ENCODE results near the gene MED10.
"Not testable (repeated sequence)": the region's sequence is repeated elsewhere in the genome, so short reads cannot be mapped to it uniquely, and the experiment has no call there.

The MED10 gene

GRCh38 chr5:6370580-6370979 lies 7.8 kb downstream of the MED10 start:
- Histone ChIP-seq H3K4me1 (ENCODE audit: insufficient read depth, low read length) (no peaks in the 10 kb centered on the region), H3K27me3 (ENCODE audit: control insufficient read depth in 1 of 2, insufficient read depth in 2 of 2, low read length in 2 of 2) (no peaks in the 10 kb centered on the region), H3K9me3 (ENCODE audit: low read length) (no peaks in the 10 kb centered on the region), H3K36me3 (ENCODE audit: insufficient read depth, low read length) (peaks cover 57% of the 10 kb centered on the region), H3K9ac (ENCODE audit: low read length) (no peak overlapping the region), H3K4me3 (ENCODE audit: low read depth in 1 of 2, low read length in 2 of 2) (no peak overlapping the region), H3K27ac (ENCODE audit: low read depth, low read length) (no peak overlapping the region)

DNA sequence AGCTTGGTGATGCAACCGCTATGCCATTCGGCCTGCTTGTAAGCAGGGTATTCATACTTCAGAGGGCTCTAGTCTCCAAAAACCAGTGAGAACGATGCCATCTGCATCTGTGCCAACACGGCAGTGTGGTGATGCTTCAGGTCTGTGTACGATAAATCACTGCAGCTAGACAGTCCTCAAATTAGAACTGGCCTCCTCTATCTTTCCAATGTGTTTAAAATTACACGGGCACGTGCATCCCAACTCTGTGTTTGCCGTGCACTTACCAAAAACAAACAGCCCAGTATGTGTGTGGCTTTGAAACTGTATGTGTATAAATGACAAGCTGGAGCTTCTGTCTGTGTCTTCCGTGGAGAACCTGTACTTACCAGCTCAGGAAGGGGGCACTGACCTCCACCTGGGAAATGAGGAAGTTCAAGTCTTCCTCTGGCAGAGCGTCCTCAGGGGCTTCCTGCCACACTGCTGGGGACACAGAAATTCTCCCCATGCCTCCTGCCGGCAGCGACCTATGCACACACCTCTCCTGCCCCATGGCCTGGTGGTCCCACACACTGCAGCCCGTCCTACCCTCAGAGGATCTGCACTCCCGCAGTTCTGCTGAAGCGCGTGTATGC lies 12.3 kb downstream of the MED10 start:
- no peaks in the 10 kb centered on the region for H3K9me3 ChIP-seq (ENCODE audit: low read length)
- H3K36me3 ChIP-seq (ENCODE audit: insufficient read depth, low read length), result peaks cover 20% of the 10 kb centered on the region
- H3K27ac ChIP-seq (ENCODE audit: low read depth, low read length), result no peak overlapping the region
- no peaks in the 10 kb centered on the region for H3K4me1 ChIP-seq (ENCODE audit: insufficient read depth, low read length)
- H3K27me3 ChIP-seq (ENCODE audit: control insufficient read depth in 1 of 2, insufficient read depth in 2 of 2, low read length in 2 of 2), result no peaks in the 10 kb centered on the region
- no peak overlapping the region for H3K4me3 ChIP-seq (ENCODE audit: low read depth in 1 of 2, low read length in 2 of 2)
- no peak overlapping the region for H3K9ac ChIP-seq (ENCODE audit: low read length)

DNA sequence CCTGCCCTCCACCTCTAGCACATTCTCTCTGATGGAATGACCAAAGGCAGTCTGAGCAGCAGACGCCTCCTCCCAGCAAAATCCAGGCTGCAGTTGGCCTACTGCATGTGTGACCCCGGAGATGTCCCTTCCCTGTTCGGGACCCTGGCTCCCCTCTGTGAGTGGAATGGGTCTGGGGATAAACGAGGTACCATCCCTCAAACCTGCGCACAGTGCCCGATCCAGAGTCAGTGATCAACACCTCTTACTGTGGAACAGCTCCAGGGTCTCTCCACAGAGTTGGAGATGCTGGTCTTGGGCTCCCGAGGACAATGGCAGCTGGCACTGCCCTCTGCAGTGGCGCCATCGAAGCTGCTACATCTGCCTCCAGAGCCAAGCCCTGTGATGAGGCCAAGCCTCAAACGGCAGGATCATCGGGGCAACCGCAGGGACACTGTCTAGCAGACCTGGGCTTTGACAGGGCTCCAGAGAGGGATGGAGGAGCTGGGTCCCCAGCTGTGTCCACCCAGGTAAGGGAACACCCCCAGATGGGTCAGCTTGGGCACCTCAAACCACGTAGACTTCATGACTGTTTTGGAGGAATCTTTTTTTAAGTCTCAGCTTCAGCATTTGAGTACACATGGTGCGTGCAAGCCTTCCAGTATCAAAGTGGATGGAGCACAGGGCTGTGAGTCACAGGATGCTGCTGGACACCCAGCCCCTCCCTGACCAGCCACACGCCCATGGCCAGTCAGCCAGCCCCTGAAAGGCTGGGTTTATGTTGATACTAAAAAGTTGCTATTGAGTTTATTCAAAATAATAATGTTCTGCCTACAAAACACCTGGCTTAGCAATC lies 13.0 kb downstream of the MED10 start:
- Histone ChIP-seq H3K27me3 (ENCODE audit: control insufficient read depth in 1 of 2, insufficient read depth in 2 of 2, low read length in 2 of 2) (no peaks in the 10 kb centered on the region), H3K4me1 (ENCODE audit: insufficient read depth, low read length) (no peaks in the 10 kb centered on the region), H3K4me3 (ENCODE audit: low read depth in 1 of 2, low read length in 2 of 2) (no peak overlapping the region), H3K36me3 (ENCODE audit: insufficient read depth, low read length) (peaks cover 13% of the 10 kb centered on the region), H3K27ac (ENCODE audit: low read depth, low read length) (no peak overlapping the region), H3K9me3 (ENCODE audit: low read length) (no peaks in the 10 kb centered on the region), H3K9ac (ENCODE audit: low read length) (no peak overlapping the region)

DNA sequence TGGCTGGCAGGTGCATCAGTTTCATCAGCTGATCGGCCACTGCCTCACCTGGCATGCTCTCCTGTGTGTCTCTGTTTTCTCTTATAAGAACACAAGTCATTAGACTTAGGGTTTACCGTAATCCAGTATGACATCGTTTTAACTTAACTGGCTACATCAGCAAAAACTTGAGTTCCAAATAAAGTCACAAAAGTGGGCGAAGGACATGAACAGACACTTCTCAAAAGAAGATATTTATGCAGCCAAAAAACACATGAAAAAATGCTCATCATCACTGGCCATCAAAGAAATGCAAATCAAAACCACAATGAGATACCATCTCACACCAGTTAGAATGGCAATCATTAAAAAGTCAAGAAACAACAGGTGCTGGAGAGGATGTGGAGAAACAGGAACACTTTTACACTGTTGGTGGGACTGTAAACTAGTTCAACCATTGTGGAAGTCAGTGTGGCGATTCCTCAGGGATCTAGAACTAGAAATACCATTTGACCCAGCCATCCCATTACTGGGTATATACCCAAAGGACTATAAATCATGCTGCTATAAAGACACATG lies 14.8 kb downstream of the MED10 start:
- H3K36me3 ChIP-seq (ENCODE audit: insufficient read depth, low read length); H3K9ac ChIP-seq (ENCODE audit: low read length); H3K9me3 ChIP-seq (ENCODE audit: low read length); H3K4me3 ChIP-seq (ENCODE audit: low read depth in 1 of 2, low read length in 2 of 2); H3K27ac ChIP-seq (ENCODE audit: low read depth, low read length); H3K27me3 ChIP-seq (ENCODE audit: control insufficient read depth in 1 of 2, insufficient read depth in 2 of 2, low read length in 2 of 2); H3K4me1 ChIP-seq (ENCODE audit: insufficient read depth, low read length): not testable (repeated sequence)

GRCh38 chr5:6362846-6363245 lies 15.5 kb downstream of the MED10 start:
- H3K4me1 ChIP-seq (ENCODE audit: insufficient read depth, low read length), result no peaks in the 10 kb centered on the region
- H3K27ac ChIP-seq (ENCODE audit: low read depth, low read length), result no peak overlapping the region
- H3K9me3 ChIP-seq (ENCODE audit: low read length), result no peaks in the 10 kb centered on the region
- no peaks in the 10 kb centered on the region for H3K27me3 ChIP-seq (ENCODE audit: control insufficient read depth in 1 of 2, insufficient read depth in 2 of 2, low read length in 2 of 2)
- H3K4me3 ChIP-seq (ENCODE audit: low read depth in 1 of 2, low read length in 2 of 2), result no peak overlapping the region
- peaks cover 16% of the 10 kb centered on the region for H3K36me3 ChIP-seq (ENCODE audit: insufficient read depth, low read length)
- H3K9ac ChIP-seq (ENCODE audit: low read length), result no peak overlapping the region

DNA sequence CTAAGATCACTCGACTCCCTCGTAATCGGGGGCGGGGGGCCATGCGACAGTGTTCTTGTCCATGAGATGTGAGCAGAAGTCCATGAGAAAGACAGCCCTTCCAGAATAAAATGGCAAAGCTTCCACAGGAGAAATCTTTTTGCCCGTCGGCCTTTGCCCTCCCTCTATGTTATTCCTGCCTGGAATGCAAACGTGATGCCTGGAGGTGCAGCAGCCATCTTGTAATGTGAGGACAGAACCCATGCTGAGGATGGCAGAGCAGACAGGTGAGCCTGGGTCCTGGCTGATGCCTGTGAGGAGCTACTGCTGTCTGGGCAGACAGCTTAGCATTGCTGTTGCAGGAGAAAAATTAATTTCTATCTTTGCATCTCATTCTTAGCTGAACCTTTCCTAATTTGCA lies 17.2 kb downstream of the MED10 start:
- Histone ChIP-seq H3K36me3 (ENCODE audit: insufficient read depth, low read length) (peaks cover 16% of the 10 kb centered on the region), H3K4me1 (ENCODE audit: insufficient read depth, low read length) (no peaks in the 10 kb centered on the region), H3K27ac (ENCODE audit: low read depth, low read length) (no peak overlapping the region), H3K9me3 (ENCODE audit: low read length) (no peaks in the 10 kb centered on the region), H3K9ac (ENCODE audit: low read length) (no peak overlapping the region), H3K4me3 (ENCODE audit: low read depth in 1 of 2, low read length in 2 of 2) (no peak overlapping the region), H3K27me3 (ENCODE audit: control insufficient read depth in 1 of 2, insufficient read depth in 2 of 2, low read length in 2 of 2) (no peaks in the 10 kb centered on the region)

GRCh38 chr5:6360323-6361072 lies 17.8 kb downstream of the MED10 start:
- Histone ChIP-seq H3K27ac (ENCODE audit: low read depth, low read length) (no peak overlapping the region), H3K36me3 (ENCODE audit: insufficient read depth, low read length) (peaks cover 16% of the 10 kb centered on the region), H3K4me3 (ENCODE audit: low read depth in 1 of 2, low read length in 2 of 2) (no peak overlapping the region)

DNA sequence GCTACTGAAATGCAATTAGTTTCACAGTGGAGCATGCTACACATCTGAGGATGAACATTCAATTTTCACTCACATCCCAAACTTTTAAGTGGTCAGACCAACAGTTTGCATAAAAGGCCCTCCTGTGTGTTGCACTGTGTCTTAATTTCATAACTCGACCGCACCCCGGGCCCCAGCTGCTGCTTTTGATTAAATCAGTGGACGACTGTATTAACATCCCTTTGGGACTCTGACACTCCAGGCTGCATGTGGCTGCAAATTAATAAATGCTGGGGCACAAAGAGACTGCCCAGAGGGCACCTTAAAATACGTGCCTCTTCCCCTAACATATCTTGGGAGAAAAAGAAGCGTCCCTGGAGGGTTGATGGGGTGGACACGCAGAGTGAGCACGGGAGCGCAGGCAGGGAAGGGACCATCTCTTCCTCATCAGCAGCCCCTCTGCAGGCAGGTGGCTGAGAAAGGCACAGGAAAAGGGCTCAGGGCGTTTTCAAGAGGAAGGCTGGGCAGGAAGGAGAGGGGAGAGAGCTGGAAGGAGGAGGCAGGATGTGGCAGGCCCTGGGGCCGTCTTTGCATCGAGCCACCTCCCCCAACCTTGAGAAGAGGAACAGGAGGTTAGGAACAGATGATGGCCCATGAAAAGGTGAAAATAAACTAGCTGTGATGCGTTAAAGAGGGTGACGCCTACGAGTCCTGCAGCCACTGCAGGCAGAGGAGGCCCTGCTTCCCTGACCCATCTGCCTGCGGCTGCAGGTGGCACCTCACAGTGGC lies 18.6 kb downstream of the MED10 start:
- Histone ChIP-seq H3K4me1 (ENCODE audit: insufficient read depth, low read length) (no peaks in the 10 kb centered on the region), H3K36me3 (ENCODE audit: insufficient read depth, low read length) (peaks cover 16% of the 10 kb centered on the region), H3K9me3 (ENCODE audit: low read length) (no peaks in the 10 kb centered on the region), H3K27ac (ENCODE audit: low read depth, low read length) (no peak overlapping the region), H3K9ac (ENCODE audit: low read length) (no peak overlapping the region), H3K27me3 (ENCODE audit: control insufficient read depth in 1 of 2, insufficient read depth in 2 of 2, low read length in 2 of 2) (no peaks in the 10 kb centered on the region), H3K4me3 (ENCODE audit: low read depth in 1 of 2, low read length in 2 of 2) (no peak overlapping the region)

More at GRCh38 chr5:6360323-6361072, 17.8 kb downstream of the MED10 start:
- Histone ChIP-seq H3K9me3 (ENCODE audit: low read length) (no peaks in the 10 kb centered on the region), H3K9ac (ENCODE audit: low read length) (no peak overlapping the region), H3K27me3 (ENCODE audit: control insufficient read depth in 1 of 2, insufficient read depth in 2 of 2, low read length in 2 of 2) (no peaks in the 10 kb centered on the region), H3K4me1 (ENCODE audit: insufficient read depth, low read length) (no peaks in the 10 kb centered on the region)

GRCh38 chr5:6358434-6358820 lies 19.9 kb downstream of the MED10 start:
- H3K4me1 ChIP-seq (ENCODE audit: insufficient read depth, low read length), result no peaks in the 10 kb centered on the region
- no peaks in the 10 kb centered on the region for H3K27me3 ChIP-seq (ENCODE audit: control insufficient read depth in 1 of 2, insufficient read depth in 2 of 2, low read length in 2 of 2)
- H3K36me3 ChIP-seq (ENCODE audit: insufficient read depth, low read length), result peaks cover 16% of the 10 kb centered on the region
- no peaks in the 10 kb centered on the region for H3K9me3 ChIP-seq (ENCODE audit: low read length)
- H3K4me3 ChIP-seq (ENCODE audit: low read depth in 1 of 2, low read length in 2 of 2), result no peak overlapping the region
- H3K9ac ChIP-seq (ENCODE audit: low read length), result no peak overlapping the region
- no peak overlapping the region for H3K27ac ChIP-seq (ENCODE audit: low read depth, low read length)

- H3K4me3 ChIP-seq (ENCODE audit: low read depth in 1 of 2, low read length in 2 of 2); H3K4me1 ChIP-seq (ENCODE audit: insufficient read depth, low read length); H3K27ac ChIP-seq (ENCODE audit: low read depth, low read length); H3K27me3 ChIP-seq (ENCODE audit: control insufficient read depth in 1 of 2, insufficient read depth in 2 of 2, low read length in 2 of 2); H3K9ac ChIP-seq (ENCODE audit: low read length); H3K9me3 ChIP-seq (ENCODE audit: low read length): not testable (repeated sequence)
- H3K36me3 ChIP-seq (ENCODE audit: insufficient read depth, low read length), result peaks cover 12% of the 10 kb centered on the region
Observed at GRCh38 chr5:6357817-6358433, 20.4 kb downstream of the MED10 start.
